ENCODE results near the gene MBNL2.

GRCh38 chr13:97235549-97236231 lies 13.6 kb downstream of the MBNL2 start:
- no peak for TF ChIP-seq CTCF (IDR thresholded peaks at IDR 0.05; ENCODE audit: poor library complexity)
- TF ChIP-seq EZH2phosphoT487 (IDR thresholded peaks at IDR 0.05; ENCODE audit: low read depth, severe bottlenecking, unreplicated experiment), result no peak
- TF ChIP-seq EZH2 (IDR thresholded peaks at IDR 0.05; ENCODE audit: borderline replicate concordance), result no peak
